Sigmoid colon (tissue), 4 donors: ENCODE data around the gene SLC9A3.

Experiments
- POLR2A ChIP-seq, 2 donors: fragments of 450-650 bp; IDR thresholded peaks; one replicate each; pipeline ENCODE4 v1.6.1; 2016; ENCODE audit warnings: antibody characterized with exemption in 2 of 2, mild to moderate bottlenecking in 2 of 2, moderate library complexity in 2 of 2
- POLR2AphosphoS5 ChIP-seq, 4 donors: sonication (generic); formaldehyde crosslinking; IDR thresholded peaks; one replicate each; pipeline ENCODE4 v1.6.1; 2017; ENCODE audit warnings: antibody characterized with exemption in 4 of 4
- TF ChIP-seq, protein P1 (sequence below), 4 experiments: fragments of 450-650 bp in 3 of 4; fragments of 200-600 bp in 1 of 4; IDR thresholded peaks; one replicate each; pipeline ENCODE4 v1.5.1; 2016 to 2019; ENCODE audit warnings: antibody characterized with exemption in 4 of 4, mild to moderate bottlenecking in 3 of 4, moderate library complexity in 2 of 4

DNA sequence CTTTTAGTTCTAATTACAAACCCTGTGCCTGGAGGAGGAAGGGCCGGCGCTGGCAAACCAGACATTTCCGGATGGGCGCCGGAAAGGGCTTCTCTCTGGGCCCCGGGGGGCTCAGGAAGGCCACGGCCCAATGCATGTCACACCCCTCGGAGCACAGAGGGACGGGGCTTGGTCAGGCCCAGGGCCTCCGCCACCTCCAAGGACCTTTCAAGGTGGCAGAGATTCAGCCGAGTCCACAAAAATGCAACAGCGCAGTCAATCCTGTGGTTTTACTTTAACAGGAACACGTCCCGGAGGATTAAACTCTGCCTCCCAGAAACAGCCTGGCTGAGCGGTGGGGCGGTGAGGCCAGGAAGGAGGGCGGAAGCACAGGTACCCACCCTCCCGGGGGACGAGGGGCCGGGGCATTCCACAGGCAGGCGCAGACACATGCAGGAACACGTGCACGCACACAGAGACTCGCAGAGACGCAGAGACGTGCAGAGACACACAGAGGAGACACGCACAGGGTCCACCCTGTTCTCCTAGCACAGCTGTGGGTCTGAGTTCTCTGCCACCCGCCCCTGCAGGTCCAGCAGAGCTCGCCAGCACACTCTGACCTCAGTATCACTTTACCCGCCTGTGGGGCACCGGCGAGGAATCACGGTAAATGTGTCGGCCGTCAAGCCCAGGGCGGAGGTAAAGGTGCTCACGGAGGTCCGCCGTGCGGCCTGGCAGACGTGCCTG lies 23.0 kb downstream of the SLC9A3 start:
- TF ChIP-seq POLR2A (IDR thresholded peaks at IDR 0.05) (no peak), POLR2AphosphoS5 (IDR thresholded peaks at IDR 0.05) (no peak)
- TF ChIP-seq, protein P1, sequence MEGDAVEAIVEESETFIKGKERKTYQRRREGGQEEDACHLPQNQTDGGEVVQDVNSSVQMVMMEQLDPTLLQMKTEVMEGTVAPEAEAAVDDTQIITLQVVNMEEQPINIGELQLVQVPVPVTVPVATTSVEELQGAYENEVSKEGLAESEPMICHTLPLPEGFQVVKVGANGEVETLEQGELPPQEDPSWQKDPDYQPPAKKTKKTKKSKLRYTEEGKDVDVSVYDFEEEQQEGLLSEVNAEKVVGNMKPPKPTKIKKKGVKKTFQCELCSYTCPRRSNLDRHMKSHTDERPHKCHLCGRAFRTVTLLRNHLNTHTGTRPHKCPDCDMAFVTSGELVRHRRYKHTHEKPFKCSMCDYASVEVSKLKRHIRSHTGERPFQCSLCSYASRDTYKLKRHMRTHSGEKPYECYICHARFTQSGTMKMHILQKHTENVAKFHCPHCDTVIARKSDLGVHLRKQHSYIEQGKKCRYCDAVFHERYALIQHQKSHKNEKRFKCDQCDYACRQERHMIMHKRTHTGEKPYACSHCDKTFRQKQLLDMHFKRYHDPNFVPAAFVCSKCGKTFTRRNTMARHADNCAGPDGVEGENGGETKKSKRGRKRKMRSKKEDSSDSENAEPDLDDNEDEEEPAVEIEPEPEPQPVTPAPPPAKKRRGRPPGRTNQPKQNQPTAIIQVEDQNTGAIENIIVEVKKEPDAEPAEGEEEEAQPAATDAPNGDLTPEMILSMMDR (IDR thresholded peaks at IDR 0.05): no peak
